ENCODE measurements around the gene MPPE1. TPM values are rescaled to one million over a fixed set of nuclear protein-coding genes. Genes with fewer than 3 reads are reported as not detected.

MPPE1 gene
- total and polyA plus RNA-seq, 12 donors = 17.0 to 44.7 (median 31.2) TPM

DNA sequence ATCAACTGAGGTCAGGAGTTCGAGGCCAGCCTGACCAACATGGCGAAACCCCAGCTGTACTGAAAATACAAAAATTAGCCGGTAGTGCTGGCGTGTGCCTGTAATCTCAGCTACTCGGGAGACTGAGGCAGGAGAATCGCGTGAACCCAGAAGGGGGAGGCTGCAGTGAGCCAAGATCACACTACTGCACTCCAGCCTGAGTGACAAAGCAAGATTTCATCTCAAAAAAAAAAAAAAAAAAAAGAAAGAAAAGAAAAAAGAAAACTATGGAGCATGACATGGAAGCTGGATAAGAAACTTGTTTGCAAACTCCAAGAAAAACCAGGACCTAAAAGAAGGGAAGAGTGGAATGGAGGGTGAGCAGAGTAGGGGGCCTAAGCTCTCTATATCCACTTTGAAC is 58.8 kb downstream of the MPPE1 start:
- Histone ChIP-seq H3K4me3 (no peak overlapping the region), H3K36me3 (replicated peaks in 1 of 2) (no peaks in the 10 kb centered on the region), H3K27ac (peak overlapping the region in 4 of 5 donors; percentile 2 to 95 (median 90)), H3K9me3 (replicated peaks in 1 of 3) (no peaks in the 10 kb centered on the region), H3K4me1 (replicated peaks in 1 of 2) (peaks cover 6 to 24% of the 10 kb centered on the region in 2 donors), H3K27me3 (no peaks in the 10 kb centered on the region)
- intact Hi-C loops (cut with DNase I) = no loop called here
- 84 to 93% (median 91%) methylated on average over 7 of the region's 7 CpGs for WGBS, 4 donors
- DNase-seq = no peak
- TF ChIP-seq, protein P1, sequence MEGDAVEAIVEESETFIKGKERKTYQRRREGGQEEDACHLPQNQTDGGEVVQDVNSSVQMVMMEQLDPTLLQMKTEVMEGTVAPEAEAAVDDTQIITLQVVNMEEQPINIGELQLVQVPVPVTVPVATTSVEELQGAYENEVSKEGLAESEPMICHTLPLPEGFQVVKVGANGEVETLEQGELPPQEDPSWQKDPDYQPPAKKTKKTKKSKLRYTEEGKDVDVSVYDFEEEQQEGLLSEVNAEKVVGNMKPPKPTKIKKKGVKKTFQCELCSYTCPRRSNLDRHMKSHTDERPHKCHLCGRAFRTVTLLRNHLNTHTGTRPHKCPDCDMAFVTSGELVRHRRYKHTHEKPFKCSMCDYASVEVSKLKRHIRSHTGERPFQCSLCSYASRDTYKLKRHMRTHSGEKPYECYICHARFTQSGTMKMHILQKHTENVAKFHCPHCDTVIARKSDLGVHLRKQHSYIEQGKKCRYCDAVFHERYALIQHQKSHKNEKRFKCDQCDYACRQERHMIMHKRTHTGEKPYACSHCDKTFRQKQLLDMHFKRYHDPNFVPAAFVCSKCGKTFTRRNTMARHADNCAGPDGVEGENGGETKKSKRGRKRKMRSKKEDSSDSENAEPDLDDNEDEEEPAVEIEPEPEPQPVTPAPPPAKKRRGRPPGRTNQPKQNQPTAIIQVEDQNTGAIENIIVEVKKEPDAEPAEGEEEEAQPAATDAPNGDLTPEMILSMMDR (IDR thresholded peaks at IDR 0.05) = no peak
- no peak for TF ChIP-seq POLR2A (IDR thresholded peaks at IDR 0.05)

DNA sequence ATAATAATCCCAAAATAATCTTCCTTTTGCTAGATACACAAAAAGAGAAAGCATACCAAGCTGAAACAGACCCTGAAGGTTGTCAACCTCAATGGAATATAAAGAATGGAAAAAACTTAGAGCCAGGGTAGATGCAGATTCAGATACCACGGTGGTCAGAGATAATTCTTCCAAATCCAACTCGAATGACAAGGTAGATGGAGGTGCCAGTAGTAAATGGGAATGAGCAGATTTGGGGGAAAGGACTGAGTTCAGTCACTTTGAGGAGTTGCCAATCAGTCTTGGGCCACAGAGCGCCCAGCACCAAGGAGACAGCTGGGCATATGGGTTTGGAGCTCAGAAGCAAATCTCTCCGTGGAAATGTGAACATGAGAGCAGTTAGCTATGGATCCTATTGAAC is 60.3 kb downstream of the MPPE1 start:
- WGBS, 4 donors = 70 to 80% (median 77%) methylated on average over 4 of the region's 4 CpGs
- intact Hi-C loops (cut with DNase I) = no loop called here
- no peak overlapping the region for H3K27ac ChIP-seq
- peaks cover 6 to 11% of the 10 kb centered on the region in 2 donors for H3K4me1 ChIP-seq (replicated peaks in 1 of 2)
- TF ChIP-seq, protein P1 (IDR thresholded peaks at IDR 0.05) = no peak
- no peak for TF ChIP-seq POLR2A (IDR thresholded peaks at IDR 0.05)
- no peaks in the 10 kb centered on the region for H3K27me3 ChIP-seq
- no peaks in the 10 kb centered on the region for H3K36me3 ChIP-seq (replicated peaks in 1 of 2)
- no peaks in the 10 kb centered on the region for H3K9me3 ChIP-seq (replicated peaks in 1 of 3)
- no peak overlapping the region for H3K4me3 ChIP-seq
- no peak for DNase-seq

DNA sequence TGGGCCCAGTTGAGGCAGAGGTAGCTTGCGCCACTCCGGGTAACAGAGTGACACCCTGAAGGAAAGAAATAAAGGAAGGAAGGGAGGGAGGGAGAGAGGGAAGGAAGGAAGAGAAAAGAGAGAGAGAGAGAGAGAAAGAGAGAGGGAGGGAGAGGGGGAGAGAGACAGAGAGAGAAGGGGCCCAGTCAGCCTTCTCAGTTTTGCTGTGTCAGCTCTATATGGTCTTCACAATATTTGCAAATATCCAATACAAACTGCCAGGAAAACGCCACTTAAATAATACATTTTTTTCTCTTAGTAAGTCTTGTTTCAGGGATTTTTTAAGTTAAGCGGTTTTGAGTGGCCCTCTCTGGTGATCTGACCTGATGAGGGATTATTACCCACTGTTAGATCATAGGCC is 62.5 kb downstream of the MPPE1 start:
- no peak for TF ChIP-seq POLR2A (IDR thresholded peaks at IDR 0.05)
- intact Hi-C loops (cut with DNase I) = no loop called here
- 74 to 90% (median 85%) methylated on average over 4 of the region's 4 CpGs for WGBS, 4 donors
- DNase-seq = no peak
- no peaks in the 10 kb centered on the region for H3K27me3 ChIP-seq
- no peaks in the 10 kb centered on the region for H3K9me3 ChIP-seq (replicated peaks in 1 of 3)
- H3K4me1 ChIP-seq (replicated peaks in 1 of 2) = peaks cover 0 to 4% of the 10 kb centered on the region in 2 donors
- H3K36me3 ChIP-seq (replicated peaks in 1 of 2) = no peaks in the 10 kb centered on the region
- no peak overlapping the region for H3K27ac ChIP-seq
- no peak overlapping the region for H3K4me3 ChIP-seq

DNA sequence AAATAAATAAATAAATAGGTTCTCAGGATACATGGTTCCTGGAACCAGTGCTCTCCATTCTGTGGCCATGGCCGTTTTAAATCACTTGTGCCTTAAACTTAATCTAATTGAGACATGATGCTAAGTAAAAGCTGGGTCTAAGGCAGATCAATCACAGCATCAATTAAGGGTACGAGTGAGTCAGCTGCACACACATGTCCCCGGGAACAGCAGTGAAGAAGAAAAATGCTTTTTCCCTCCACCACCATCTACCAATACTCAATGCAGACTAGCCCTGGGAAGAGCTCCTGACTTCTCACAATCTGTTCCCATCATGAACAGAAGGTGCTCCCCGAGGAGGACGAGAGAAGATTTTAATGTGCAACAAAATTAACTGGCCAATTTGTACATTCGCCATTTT is 63.7 kb downstream of the MPPE1 start:
- DNase-seq = no peak
- no peak overlapping the region for H3K4me3 ChIP-seq
- no peaks in the 10 kb centered on the region for H3K4me1 ChIP-seq (replicated peaks in 1 of 2)
- no peaks in the 10 kb centered on the region for H3K27me3 ChIP-seq
- WGBS, 4 donors = 77 to 82% (median 80%) methylated on average over 6 of the region's 6 CpGs
- TF ChIP-seq, protein P1 (IDR thresholded peaks at IDR 0.05) = no peak
- TF ChIP-seq POLR2A (IDR thresholded peaks at IDR 0.05) = no peak
- intact Hi-C loops (cut with DNase I) = no loop called here
- H3K36me3 ChIP-seq (replicated peaks in 1 of 2) = no peaks in the 10 kb centered on the region
- no peaks in the 10 kb centered on the region for H3K9me3 ChIP-seq (replicated peaks in 1 of 3)
- H3K27ac ChIP-seq = no peak overlapping the region

DNA sequence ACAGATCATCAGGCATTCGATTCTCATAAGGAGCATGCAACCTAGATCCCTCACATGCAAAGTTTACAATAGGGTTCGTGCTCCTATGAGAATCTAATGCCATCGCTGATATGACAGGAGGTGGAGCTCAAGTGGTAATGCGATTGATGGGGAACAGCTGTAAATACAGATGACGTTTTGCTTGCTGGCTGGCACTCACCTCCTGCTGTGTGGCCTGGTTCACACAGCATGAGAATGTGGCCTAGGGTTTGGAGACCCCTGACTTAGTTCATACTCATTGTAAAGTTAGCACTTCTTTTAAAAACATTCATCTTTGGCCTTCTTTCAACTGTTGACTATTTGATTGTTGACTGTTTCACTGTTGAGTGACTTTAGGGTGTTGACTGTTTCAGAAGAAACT is 65.6 kb downstream of the MPPE1 start:
- Histone ChIP-seq H3K36me3 (replicated peaks in 1 of 2) (no peaks in the 10 kb centered on the region), H3K27me3 (no peaks in the 10 kb centered on the region), H3K27ac (no peak overlapping the region), H3K9me3 (replicated peaks in 1 of 3) (no peaks in the 10 kb centered on the region), H3K4me3 (no peak overlapping the region), H3K4me1 (replicated peaks in 1 of 2) (no peaks in the 10 kb centered on the region)
- no peak for DNase-seq
- intact Hi-C loops (cut with DNase I) = no loop called here
- TF ChIP-seq, protein P1 (IDR thresholded peaks at IDR 0.05) = no peak
- no peak for TF ChIP-seq POLR2A (IDR thresholded peaks at IDR 0.05)
- WGBS, 4 donors = 76 to 89% (median 80%) methylated on average over 5 of the region's 5 CpGs

Data from adrenal gland (tissue), 12 donors.